IPS-18c (cell line): ENCODE data around the gene DRC7.

Experiments
- H3K4me3 ChIP-seq: 2 replicates; pipeline ENCODE4 v1.7.0; 2013; ENCODE audit warnings: low read depth, mild to moderate bottlenecking, low read length, moderate library complexity; ENCODE audit not compliant: insufficient read depth
- H3K9me3 ChIP-seq: one replicate; pipeline ENCODE4 v1.6.1; 2013; ENCODE audit warnings: mild to moderate bottlenecking, low read length, moderate library complexity; ENCODE audit not compliant: control insufficient read depth, insufficient read depth

Gene DRC7

DNA sequence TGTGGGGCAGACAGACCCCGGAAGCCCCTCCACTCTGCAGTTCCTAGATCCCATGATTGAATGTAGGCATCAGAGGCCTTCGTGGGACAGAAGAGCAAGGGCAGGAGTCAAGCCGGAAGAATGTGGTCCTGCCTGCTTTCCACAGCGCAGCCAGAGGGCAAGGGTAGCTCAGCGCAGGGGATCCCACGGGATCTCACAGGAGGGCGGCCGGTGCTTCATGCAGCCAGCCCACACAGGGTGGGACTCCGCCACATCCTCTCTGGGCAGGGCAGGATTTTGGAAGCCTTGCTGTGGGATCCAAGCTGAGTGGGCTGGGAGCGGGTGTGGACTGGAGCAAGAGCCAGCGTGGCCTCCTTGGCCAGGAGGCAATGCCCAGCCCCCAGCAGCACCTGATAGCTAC lies 54.0 kb downstream of the DRC7 start:
- no peak overlapping the region for H3K4me3 ChIP-seq

DNA sequence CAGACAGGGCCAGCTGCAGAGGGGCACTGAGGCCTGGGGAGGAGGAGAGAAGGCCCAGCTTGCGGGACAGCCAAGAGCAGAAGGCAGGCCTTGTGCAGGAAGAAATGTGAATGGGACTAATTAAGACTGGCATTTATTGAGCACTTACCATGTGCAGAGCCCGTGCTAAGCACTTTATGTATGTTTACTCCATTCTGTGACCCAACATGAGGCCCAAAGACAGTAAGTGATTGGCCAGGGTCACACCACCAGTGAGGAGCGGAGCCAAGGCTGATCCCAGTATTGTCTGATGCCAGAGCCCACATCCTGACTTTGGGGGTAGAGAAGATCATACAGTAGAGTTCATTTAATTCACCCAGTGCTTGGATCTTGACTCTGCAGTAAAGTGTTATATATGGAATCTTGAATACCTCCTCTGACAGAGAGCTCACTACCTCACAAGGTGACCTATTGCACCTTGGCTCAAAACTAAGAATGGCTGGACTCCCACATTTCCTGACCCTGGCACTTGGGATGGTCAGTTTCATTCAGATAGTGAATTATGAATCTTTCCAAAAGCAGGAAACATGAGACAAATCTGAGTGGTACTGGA lies 54.6 kb downstream of the DRC7 start:
- Histone ChIP-seq H3K4me3 (no peak overlapping the region), H3K9me3 (no peaks in the 10 kb centered on the region)

More for the DNA sequence above, 54.0 kb downstream of the DRC7 start:
- no peaks in the 10 kb centered on the region for H3K9me3 ChIP-seq

DNA sequence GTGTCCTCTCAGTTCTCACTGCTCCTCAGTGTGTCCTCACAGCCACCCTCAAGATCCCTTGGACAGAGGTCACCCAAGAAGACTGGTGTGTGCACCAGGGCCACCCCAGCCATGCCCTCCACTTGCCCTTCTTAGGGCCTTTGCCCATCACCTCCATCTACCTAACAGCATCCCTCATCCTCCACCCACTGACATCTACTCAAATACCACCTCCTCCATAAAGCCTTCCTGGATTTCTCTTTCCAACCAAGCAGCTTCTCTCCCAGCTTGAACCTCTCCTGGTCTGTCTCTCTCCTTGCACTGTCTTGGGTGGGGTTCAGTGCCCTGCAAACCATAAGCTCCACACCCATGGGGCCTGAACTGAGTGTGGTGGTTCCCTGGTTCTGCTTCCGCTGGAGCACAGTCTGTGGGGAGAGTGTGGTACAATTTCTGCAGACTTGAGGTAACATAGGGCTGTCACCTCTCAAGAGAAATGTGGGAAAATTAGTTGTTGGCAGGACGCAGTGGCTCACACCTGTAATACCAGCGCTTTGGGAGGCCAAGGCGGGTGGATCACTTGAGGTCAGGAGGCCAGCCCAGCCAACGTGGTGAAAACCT lies 55.3 kb downstream of the DRC7 start:
- H3K4me3 ChIP-seq = no peak overlapping the region
- H3K9me3 ChIP-seq = no peaks in the 10 kb centered on the region

DNA sequence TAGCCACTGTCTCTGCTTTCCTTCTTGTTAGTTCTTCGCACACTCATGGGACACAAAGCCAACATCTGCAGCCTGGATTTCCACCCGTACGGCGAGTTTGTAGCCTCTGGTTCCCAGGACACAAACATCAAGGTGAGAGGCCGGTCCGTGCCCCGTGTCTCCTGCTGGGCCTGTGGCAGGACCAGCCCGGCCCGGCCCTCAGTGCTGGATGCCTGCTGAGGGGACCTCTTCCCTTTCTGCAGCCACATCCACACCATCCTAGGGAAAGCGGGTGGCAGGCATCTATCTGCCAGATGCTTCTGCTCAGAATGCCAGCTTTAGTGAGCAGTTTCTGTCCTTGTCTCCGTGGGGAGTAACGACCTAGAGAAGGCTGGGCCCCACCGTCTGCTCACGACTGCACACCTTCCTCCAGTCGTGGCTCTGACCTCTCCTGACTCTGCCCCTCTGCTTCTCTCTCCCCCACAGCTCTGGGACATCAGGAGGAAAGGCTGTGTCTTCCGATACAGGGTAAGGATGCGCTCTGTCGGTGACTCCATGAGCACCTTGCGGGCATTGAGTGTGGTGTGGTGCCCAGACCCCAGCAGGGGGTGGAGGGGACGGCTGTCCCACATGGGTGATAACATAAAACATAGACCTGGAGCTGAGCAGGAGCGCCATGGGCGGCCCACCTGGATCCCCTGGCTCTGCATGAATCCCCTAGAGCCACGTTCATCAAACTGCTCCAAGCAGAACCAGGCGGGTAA lies 56.4 kb downstream of the DRC7 start:
- H3K4me3 ChIP-seq = no peak overlapping the region

DNA sequence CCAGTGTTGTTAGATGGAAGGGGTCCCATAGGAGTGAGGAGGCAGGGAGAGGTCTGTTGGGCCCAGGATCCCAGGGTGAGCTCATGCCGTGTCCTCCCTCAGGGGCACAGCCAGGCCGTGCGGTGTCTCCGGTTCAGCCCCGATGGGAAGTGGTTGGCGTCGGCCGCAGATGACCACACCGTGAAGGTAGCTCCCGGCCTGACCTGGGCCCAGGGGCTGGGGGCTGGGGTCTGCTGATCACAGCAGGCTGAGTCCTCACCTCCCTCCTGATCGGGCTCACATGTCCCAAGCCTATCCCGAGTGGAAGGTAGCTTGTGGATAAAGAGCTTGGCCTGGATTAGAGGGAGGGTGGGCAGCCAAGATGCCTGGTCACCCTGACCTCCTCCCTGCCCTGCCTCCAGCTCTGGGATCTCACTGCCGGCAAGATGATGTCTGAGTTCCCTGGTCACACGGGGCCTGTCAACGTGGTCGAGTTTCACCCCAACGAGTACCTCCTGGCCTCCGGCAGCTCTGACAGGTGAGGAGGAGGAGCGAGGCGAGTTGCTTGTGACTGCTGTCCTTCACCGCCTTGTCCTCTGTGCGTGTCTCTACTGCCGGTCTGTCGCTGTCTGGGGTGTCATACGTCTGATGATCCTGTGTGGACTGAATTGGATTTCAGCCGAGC lies 57.1 kb downstream of the DRC7 start:
- no peaks in the 10 kb centered on the region for H3K9me3 ChIP-seq
- no peak overlapping the region for H3K4me3 ChIP-seq

More for the DNA sequence above, 56.4 kb downstream of the DRC7 start:
- no peaks in the 10 kb centered on the region for H3K9me3 ChIP-seq

DNA sequence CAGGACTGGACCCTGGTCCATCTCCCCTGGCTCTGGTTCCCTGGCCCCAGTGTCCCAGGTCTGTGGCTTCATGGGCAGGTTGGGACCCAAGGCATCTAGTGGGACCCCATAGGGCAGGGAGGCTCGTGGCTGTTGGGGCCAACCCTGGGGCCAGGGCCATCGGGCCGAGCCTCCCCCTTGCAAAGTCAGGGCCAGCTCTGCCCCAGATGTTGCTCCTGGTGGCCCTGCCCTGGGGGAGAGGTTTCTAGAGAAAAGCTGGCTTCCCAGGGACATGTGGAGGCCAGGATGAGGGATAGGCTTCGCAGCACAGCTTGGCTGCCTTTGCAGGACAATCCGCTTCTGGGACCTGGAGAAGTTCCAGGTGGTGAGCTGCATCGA lies 57.6 kb downstream of the DRC7 start:
- Histone ChIP-seq H3K9me3 (no peaks in the 10 kb centered on the region), H3K4me3 (no peak overlapping the region)

DNA sequence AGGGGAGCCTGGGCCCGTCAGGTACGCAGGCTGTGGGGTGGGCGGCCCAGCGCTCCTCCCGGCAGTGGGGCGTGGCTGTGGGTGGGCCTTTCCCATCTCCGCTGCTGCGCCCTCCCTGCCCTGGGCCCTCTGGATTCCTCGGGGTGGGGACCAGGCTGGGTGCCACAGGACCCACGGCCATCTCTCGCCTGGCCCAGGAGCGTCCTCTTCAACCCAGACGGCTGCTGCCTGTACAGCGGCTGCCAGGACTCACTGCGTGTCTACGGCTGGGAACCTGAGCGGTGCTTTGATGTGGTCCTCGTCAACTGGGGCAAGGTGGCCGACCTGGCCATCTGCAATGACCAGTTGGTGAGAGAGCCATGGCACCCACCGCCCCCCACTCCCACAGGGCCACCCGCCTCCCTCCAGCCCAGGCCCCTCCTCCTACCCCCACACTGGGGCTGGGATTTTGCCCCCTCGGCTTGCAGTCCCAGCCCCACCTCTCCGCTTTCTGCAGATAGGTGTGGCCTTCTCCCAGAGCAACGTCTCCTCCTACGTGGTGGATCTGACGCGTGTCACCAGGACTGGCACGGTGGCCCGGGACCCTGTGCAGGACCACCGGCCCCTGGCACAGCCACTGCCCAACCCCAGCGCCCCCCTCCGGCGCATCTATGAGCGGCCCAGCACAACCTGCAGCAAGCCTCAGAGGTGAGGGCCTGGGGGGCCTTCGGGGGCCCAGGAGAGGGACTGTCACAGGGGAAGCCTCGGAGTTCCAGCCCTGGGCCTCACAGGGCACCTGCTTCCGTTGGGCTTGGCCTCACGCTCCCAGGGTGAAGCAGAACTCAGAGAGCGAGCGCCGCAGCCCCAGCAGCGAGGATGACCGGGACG lies 58.2 kb downstream of the DRC7 start:
- H3K9me3 ChIP-seq = no peaks in the 10 kb centered on the region
- no peak overlapping the region for H3K4me3 ChIP-seq

DNA sequence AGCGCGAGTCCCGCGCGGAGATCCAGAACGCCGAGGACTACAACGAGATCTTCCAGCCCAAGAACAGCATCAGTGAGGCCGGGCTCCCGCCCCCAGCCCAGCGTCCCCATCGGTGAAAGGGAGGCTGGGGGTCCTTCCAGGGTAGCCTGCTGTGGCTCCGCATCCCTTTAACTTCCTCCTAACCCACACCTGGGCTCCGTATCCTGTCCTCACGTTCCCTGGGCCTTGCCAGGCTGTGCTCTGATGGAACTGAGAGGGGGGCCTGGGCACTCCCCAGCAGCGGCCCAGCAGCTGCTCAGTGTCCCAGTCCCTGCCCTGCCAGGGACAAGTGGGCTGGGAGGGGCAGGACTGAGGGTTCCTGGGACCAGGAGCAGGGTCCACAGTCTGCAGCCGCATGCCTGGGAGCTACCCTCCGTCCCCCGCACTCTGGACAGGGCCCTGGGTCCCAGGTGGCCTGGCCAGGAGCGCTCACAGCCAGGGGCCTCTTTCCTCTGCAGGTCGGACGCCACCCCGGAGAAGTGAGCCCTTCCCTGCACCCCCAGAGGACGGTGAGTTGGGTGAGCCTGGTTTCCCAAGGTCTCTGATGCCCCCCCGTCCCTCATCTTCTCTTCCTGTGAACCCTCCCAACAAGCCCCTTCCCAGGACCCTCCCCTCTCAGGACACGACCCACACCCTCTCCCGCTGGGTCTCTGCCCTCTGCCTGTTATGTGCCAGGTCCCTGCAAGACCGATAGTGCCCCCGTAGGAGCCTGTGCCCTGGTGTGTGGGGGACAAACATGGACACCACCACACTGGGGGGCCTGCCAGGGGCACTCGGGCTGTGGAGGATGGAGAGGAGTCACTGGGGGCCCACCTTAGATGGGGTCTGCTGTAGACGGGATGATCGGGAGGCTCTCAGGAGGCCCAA lies 59.1 kb downstream of the DRC7 start:
- no peaks in the 10 kb centered on the region for H3K9me3 ChIP-seq
- no peak overlapping the region for H3K4me3 ChIP-seq

DNA sequence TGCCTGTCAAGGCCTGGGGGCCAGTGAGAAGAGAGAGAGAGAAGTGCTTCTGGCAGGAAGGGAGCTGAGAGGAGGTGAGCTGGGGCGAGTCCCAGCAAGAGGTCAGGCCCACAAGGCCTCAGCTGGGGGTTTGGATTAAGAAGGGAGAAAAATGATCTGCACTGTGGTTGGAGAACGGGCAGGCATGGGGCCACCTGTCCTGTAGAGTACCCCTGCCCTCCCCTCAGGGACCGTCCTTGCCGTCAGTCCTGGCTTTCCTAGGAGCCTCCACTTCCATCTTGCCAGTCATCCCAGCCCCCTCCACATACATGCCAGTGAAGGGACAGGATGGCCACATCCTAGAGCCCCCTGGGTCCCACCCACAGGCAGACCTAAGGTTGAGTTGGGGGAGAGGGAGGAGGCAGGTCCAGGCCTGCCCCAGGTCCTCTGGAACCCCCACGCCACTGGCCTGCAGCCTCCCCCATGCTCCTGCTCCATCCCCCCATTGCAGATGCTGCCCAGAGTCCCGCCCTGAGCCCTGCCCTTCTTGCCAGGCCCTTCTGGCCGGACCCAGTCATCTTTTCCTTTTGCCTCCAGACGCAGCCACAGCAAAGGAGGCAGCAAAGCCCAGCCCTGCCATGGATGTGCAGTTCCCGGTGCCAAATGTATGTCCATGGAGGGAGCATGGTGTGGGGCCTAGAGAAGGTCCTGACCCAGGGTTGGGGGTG lies 59.9 kb downstream of the DRC7 start:
- Histone ChIP-seq H3K9me3 (no peaks in the 10 kb centered on the region), H3K4me3 (no peak overlapping the region)

DNA sequence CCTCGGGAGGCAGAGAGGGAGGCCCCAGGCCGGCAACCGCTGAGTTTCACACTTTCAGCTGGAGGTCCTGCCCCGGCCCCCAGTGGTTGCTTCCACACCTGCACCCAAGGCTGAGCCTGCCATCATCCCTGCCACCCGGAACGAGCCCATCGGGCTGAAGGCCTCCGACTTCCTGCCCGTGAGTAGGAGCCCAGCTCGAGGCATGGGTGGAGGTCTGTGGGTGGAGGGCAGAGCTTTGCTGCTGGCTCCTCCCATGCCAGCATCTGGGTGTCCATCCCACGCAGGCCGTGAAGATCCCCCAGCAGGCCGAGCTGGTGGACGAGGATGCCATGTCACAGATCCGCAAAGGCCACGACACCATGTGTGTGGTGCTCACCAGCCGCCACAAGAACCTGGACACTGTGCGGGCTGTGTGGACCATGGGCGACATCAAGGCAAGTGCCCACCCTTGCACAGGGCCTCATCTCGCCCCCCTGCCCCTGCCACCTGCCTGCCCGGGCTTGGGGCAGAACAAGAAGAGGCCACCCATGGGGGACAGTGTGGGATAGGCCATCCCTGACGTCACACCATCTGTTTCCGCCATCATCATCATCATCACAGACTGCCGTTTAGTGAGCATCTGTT lies 60.6 kb downstream of the DRC7 start:
- no peaks in the 10 kb centered on the region for H3K9me3 ChIP-seq
- H3K4me3 ChIP-seq = no peak overlapping the region

DNA sequence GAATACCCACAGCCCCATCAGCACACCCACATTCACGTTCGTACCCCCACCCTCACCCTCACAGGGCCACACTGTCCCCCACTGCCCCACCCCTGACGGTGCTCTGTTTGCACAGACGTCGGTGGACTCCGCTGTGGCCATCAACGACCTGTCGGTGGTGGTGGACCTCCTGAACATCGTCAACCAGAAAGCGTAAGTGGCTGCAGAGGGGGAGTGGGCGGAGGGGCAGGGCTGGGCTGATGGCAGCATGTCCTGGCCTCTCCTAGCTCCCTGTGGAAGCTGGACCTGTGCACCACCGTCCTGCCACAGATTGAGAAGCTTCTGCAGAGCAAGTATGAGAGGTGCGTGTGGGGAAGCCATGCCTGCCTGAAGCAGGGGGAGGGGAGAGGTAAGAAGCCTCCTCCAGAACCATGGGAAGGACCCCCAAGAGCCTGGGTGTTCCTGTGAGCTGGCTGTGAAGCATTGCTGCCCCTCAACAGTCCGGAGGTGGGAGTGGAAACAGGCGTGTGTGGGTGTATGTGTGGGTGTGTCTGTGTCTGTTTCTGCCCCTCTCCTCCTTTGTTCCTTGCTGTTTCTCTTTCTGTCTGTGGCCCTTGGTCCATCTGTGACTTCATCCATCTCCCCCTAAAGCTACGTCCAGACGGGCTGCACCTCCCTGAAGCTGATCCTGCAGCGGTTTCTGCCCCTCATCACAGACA lies 61.3 kb downstream of the DRC7 start:
- Histone ChIP-seq H3K9me3 (no peaks in the 10 kb centered on the region), H3K4me3 (no peak overlapping the region)

DNA sequence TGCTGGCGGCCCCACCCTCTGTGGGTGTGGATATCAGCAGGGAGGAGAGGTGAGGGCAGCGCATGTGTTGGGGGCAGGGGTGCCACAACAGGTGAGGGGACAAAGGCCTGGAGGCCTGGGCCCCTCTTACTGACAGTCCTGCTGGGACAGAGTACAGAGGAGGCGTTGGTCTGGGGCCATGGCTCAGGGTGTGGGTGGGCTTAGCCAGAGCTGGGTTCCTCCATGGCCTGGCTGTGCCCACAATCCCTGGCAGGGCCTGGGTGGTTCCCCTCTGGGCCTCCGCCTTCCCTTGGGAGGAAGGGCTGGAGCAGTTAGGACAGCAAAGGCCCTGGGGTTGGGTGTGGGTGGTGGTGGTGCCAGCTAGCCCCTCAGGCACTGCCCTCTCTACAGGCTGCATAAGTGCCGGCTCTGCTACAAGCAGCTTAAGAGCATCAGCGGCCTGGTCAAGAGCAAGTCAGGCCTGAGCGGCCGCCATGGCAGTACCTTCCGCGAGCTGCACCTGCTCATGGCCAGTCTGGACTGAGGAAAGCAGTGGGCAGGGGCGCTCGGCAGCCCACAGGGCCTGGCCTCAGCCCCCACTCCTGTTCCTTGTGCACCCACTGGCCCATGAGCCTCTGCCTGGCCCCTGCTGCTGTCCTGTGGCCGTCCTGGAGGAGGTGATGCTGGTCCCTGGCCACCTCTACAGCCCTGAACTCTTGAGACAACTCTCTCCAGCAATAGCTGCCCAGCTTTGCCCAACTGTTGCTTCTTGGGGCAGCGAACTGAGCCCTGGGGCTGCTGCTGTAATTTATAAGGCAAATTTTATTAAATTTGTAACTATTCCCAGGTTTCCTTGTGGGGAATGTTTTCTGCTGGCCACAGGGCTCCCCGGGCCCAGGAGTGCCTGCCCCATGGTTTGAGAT lies 62.1 kb downstream of the DRC7 start:
- Histone ChIP-seq H3K9me3 (no peaks in the 10 kb centered on the region), H3K4me3 (no peak overlapping the region)

DNA sequence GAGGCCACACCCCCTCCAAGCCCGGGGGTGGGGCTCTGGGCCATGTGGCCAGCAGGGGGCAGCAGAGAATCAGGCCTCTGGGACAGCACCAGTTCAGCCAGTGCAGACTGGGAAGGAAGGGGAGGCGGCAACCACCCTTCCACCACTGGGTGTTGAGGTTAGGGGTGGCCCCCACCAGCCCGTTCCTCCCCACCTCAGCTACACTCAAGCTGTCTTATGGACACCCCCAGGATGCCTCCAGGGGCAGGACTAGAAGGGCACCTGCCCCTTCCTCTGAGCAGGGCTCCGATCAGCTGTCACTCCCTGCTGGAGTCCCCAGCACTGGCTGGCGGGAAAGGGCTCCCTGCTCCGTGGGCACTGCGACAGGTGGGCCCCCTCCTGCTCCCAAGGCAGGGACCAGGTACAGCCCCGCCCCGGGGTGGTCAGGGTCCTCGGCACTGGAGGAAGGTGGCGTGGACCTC lies 62.8 kb downstream of the DRC7 start:
- Histone ChIP-seq H3K9me3 (no peaks in the 10 kb centered on the region), H3K4me3 (no peak overlapping the region)

DNA sequence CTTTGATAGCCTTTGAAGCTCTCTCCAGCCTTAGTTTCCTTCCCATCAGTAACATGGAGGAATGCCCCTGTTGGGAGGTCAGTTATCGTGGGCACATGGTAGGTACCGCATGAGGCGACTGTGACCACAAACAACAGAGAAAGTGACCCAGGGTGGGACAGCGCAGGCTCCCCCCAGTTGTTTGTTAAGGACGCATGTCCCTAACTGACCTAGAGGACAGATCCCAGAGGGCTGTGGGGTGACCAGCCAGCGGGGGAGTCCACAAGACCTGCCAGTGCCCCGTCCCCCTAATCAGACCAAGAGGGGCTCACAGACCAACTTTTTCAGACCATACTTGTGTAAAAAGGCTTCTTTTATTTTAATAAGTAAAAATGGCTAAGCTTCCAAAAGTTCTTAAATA lies 63.3 kb downstream of the DRC7 start:
- no peak overlapping the region for H3K4me3 ChIP-seq
- no peaks in the 10 kb centered on the region for H3K9me3 ChIP-seq
